Keratinocyte (primary cell): ENCODE results near the gene SNX19. TPM values are rescaled to one million over a fixed set of nuclear protein-coding genes. Genes with fewer than 3 reads are reported as not detected.

Source experiments
- DNase-seq: peaks from one replicate; pipeline ENCODE4 v3.0.0-alpha.2; 2011; ENCODE audit warnings: low read depth, missing footprints, low spot score
- FAIRE-seq: peaks from 2 replicates; lab custom pipeline; 2011; peaks lifted over from hg19 to GRCh38; lab: Jason Lieb, UNC
- H2AFZ ChIP-seq: 2 replicates; pipeline ENCODE4 v1.6.0; 2012; ENCODE audit warnings: low read length, control low read depth, inconsistent platforms; ENCODE audit not compliant: control insufficient read depth
- H3K27ac ChIP-seq: 2 replicates; pipeline ENCODE4 v1.5.1; 2011; ENCODE audit warnings: low read length; ENCODE audit not compliant: control insufficient read depth, insufficient read depth
- H3K27me3 ChIP-seq: 3 replicates; pipeline ENCODE4 v1.6.0; 2011; ENCODE audit warnings: low read length; ENCODE audit not compliant: control insufficient read depth, insufficient read depth; ENCODE audit errors: extremely low read depth
- H3K36me3 ChIP-seq, 2 experiments: 2 replicates in 1 of 2; 3 replicates in 1 of 2; pipeline ENCODE4 v1.5.1; 2011; ENCODE audit warnings: low read length in 2 of 2, mild to moderate bottlenecking in 1 of 2; ENCODE audit not compliant: control insufficient read depth in 2 of 2, insufficient read depth in 2 of 2; ENCODE audit errors: extremely low read depth in 1 of 2
- H3K4me1 ChIP-seq: 3 replicates; pipeline ENCODE4 v1.5.1; 2011; ENCODE audit warnings: low read length; ENCODE audit not compliant: control insufficient read depth, insufficient read depth; ENCODE audit errors: extremely low read depth
- H3K4me2 ChIP-seq: 3 replicates; pipeline ENCODE4 v1.6.0; 2011; ENCODE audit warnings: low read depth, low read length; ENCODE audit not compliant: control insufficient read depth, insufficient read depth; ENCODE audit errors: extremely low read depth
- H3K4me3 ChIP-seq, 3 experiments: fragments of 200-600 bp in 1 of 3; sonication (generic) in 1 of 3; 2 replicates in 2 of 3; 3 replicates in 1 of 3; pipeline ENCODE4 v1.5.1; 2011 to 2016; ENCODE audit warnings: low read length in 3 of 3, mild to moderate bottlenecking in 3 of 3, control low read depth in 2 of 3, inconsistent platforms in 1 of 3, low read depth in 1 of 3, mixed read lengths in 1 of 3, mixed run types in 1 of 3, moderate library complexity in 1 of 3; ENCODE audit not compliant: control insufficient read depth in 2 of 3, insufficient read depth in 2 of 3; ENCODE audit errors: extremely low read depth in 1 of 3
- H3K79me2 ChIP-seq: 2 replicates; pipeline ENCODE4 v1.6.0; 2012; ENCODE audit warnings: low read length; ENCODE audit not compliant: control insufficient read depth, insufficient read depth
- H3K9ac ChIP-seq: 3 replicates; pipeline ENCODE4 v1.6.0; 2011; ENCODE audit warnings: low read length; ENCODE audit not compliant: control insufficient read depth, insufficient read depth; ENCODE audit errors: extremely low read depth
- H3K9me1 ChIP-seq: 3 replicates; pipeline ENCODE4 v1.6.0; 2011; ENCODE audit warnings: low read length; ENCODE audit not compliant: control insufficient read depth, insufficient read depth; ENCODE audit errors: extremely low read depth
- H3K9me3 ChIP-seq: 2 replicates; pipeline ENCODE4 v1.5.1; 2012; ENCODE audit warnings: low read depth, low read length; ENCODE audit not compliant: control insufficient read depth
- H4K20me1 ChIP-seq: 3 replicates; pipeline ENCODE4 v1.6.0; 2011; ENCODE audit warnings: low read length; ENCODE audit not compliant: control insufficient read depth, insufficient read depth; ENCODE audit errors: extremely low read depth
- CTCF ChIP-seq, 3 experiments: IDR thresholded peaks in 1 of 3; conservative IDR thresholded peaks in 1 of 3; optimal IDR thresholded peaks in 1 of 3; 2 replicates in 2 of 3; 3 replicates in 1 of 3; pipeline versions ENCODE3 to v1.5.1; 2011; ENCODE audit warnings: low read length in 3 of 3, mild to moderate bottlenecking in 3 of 3, moderate library complexity in 2 of 3, control low read depth in 1 of 3, inconsistent platforms in 1 of 3; ENCODE audit not compliant: insufficient read depth in 2 of 3; ENCODE audit errors: extremely low read depth in 1 of 3
- EZH2 ChIP-seq: IDR thresholded peaks from one replicate; pipeline ENCODE4 v1.6.1; 2012; ENCODE audit warnings: inconsistent platforms, mild to moderate bottlenecking, low read length, moderate library complexity
- dilution Hi-C: fragments of 300-500 bp; cut with MboI; formaldehyde crosslinking; loops from one replicate; pipeline ENCODE4 v1.7.0; 2020; ENCODE audit warnings: low sequenced_read_pairs; ENCODE audit not compliant: extremely low pct_ligation_motif_present
- polyA plus RNA-seq, 5 experiments: library from polyadenylated mRNA; depleted of rRNA in 3 of 5; stranded (reverse) in 3 of 5; stranded (forward) in 1 of 5; unstranded in 1 of 5; fragments of >200 nt; gene quantifications; 1 replicate in 1 of 5; 2 replicates in 3 of 5; 3 replicates in 1 of 5; pipeline versions ENCODE4 v1.2.1 to v1.2.3, GENCODE V29; 2011 to 2012; ENCODE audit warnings: missing spikeins in 2 of 5, low read depth in 1 of 5, low replicate concordance in 1 of 5

The SNX19 gene
- polyA plus RNA-seq, 1 donor (not counting 4 experiments of a cell fraction or from before 2014, with no cell fraction given) = 29.1 TPM

- Histone ChIP-seq H3K9me3 (no peaks in the 10 kb centered on the region), H3K9ac (no peak overlapping the region), H3K27ac (no peak overlapping the region), H3K36me3 (no peaks in the 10 kb centered on the region), H3K4me2 (no peak overlapping the region), H3K4me1 (peaks cover 36% of the 10 kb centered on the region), H3K79me2 (no peaks in the 10 kb centered on the region), H3K9me1 (no peaks in the 10 kb centered on the region), H3K4me3 (no peak overlapping the region), H3K27me3 (no peaks in the 10 kb centered on the region), H4K20me1 (no peaks in the 10 kb centered on the region), H2AFZ (no peak overlapping the region)
- DNase-seq = no peak
- no peak for TF ChIP-seq CTCF (optimal IDR thresholded peaks at IDR 0.05 in 1 of 3, IDR thresholded peaks at IDR 0.05 in 1 of 3, conservative IDR thresholded peaks at IDR 0.05 in 1 of 3; ENCODE audit: extremely low read depth in 1 of 3, insufficient read depth in 2 of 3, low read length in 3 of 3)
- no peak for FAIRE-seq
- dilution Hi-C loops = no loop called here
Observed at GRCh38 chr11:130850185-130850944, 65.9 kb downstream of the SNX19 start.

DNA sequence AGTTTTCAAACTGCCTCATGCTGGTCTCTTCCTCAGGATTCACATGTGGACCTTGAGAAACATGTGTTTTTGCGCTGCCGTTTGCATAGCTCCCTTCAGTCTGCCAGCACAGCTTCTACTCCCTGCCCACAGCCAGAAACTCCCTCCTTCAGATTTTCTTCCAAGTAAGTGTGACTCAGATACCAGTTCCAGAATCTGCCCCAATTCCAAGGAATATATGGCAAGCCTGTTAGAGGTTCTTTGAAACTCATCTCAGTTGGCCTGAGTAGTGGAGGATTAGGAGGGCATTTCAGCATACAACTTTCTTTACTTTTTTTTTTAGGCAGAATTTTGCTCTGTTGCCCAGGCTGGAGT, 67.1 kb downstream of the SNX19 start:
- H3K27me3 ChIP-seq = no peaks in the 10 kb centered on the region
- H3K36me3 ChIP-seq = no peaks in the 10 kb centered on the region
- peak overlapping the region in 1 of 3 experiments; percentile 12 for H3K4me3 ChIP-seq
- H3K79me2 ChIP-seq = no peaks in the 10 kb centered on the region
- no peak for DNase-seq
- H3K27ac ChIP-seq = peak overlapping the region; percentile 96
- no peaks in the 10 kb centered on the region for H3K9me1 ChIP-seq
- dilution Hi-C loops = no loop called here
- TF ChIP-seq EZH2 (no peak), CTCF (optimal IDR thresholded peaks at IDR 0.05 in 1 of 3, IDR thresholded peaks at IDR 0.05 in 1 of 3, conservative IDR thresholded peaks at IDR 0.05 in 1 of 3; ENCODE audit: extremely low read depth in 1 of 3, insufficient read depth in 2 of 3, low read length in 3 of 3) (no peak)
- no peak overlapping the region for H3K9ac ChIP-seq
- no peaks in the 10 kb centered on the region for H3K9me3 ChIP-seq
- H3K4me1 ChIP-seq = peaks cover 36% of the 10 kb centered on the region
- H3K4me2 ChIP-seq = peak overlapping the region; percentile 90
- FAIRE-seq = peak; percentile 94
- no peaks in the 10 kb centered on the region for H4K20me1 ChIP-seq
- H2AFZ ChIP-seq = no peak overlapping the region
